Embryonic facial prominence (tissue), 1 donor: ENCODE results near the gene P3R3URF.
"Not testable (repeated sequence)": the region's sequence is repeated elsewhere in the genome, so short reads cannot be mapped to it uniquely, and the experiment has no call there.

Experiments
- DNase-seq: peaks from one replicate; pipeline ENCODE4 v3.0.0-alpha.2; 2016; ENCODE audit errors: extremely low spot score

The P3R3URF gene

GRCh38 chr1:46176211-46176865 lies at the start of gene P3R3URF:
TSS of gene P3R3URF (minus strand) at chr1:46176488. CDS start at chr1:46176471, 17 bp downstream.
- DNase-seq, result no peak

GRCh38 chr1:46224966-46225365 lies 48.7 kb upstream of the P3R3URF start:
- no peak for DNase-seq

GRCh38 chr1:46223472-46223943 lies 47.2 kb upstream of the P3R3URF start:
- peak; percentile 53 for DNase-seq

GRCh38 chr1:46223055-46223454 lies 46.8 kb upstream of the P3R3URF start:
- not testable (repeated sequence) for DNase-seq

GRCh38 chr1:46221749-46222148 lies 45.5 kb upstream of the P3R3URF start:
- DNase-seq, result no peak

GRCh38 chr1:46220808-46221207 lies 44.5 kb upstream of the P3R3URF start:
- DNase-seq, result no peak

- DNase-seq, result no peak
Observed at GRCh38 chr1:46219551-46220520, 43.5 kb upstream of the P3R3URF start.

GRCh38 chr1:46218443-46218842 lies 42.2 kb upstream of the P3R3URF start:
- DNase-seq, result peak; percentile 31

GRCh38 chr1:46215504-46215903 lies 39.2 kb upstream of the P3R3URF start:
- DNase-seq, result no peak

- DNase-seq, result no peak
Observed at GRCh38 chr1:46211051-46211450, 34.8 kb upstream of the P3R3URF start.

GRCh38 chr1:46210561-46210960 lies 34.3 kb upstream of the P3R3URF start:
- DNase-seq, result no peak

- DNase-seq, result no peak
Observed at GRCh38 chr1:46206399-46206798, 30.1 kb upstream of the P3R3URF start.

- DNase-seq, result no peak
Observed at GRCh38 chr1:46205791-46206190, 29.5 kb upstream of the P3R3URF start.

- DNase-seq, result no peak
Observed at GRCh38 chr1:46205141-46205540, 28.9 kb upstream of the P3R3URF start.

GRCh38 chr1:46204406-46204742 lies 28.1 kb upstream of the P3R3URF start:
- no peak for DNase-seq

GRCh38 chr1:46203738-46204405 lies 27.6 kb upstream of the P3R3URF start:
- no peak for DNase-seq

GRCh38 chr1:46199233-46199749 lies 23.0 kb upstream of the P3R3URF start:
- DNase-seq, result no peak

- no peak for DNase-seq
Observed at GRCh38 chr1:46197964-46198811, 21.9 kb upstream of the P3R3URF start, which contains the start of gene POMGNT1. TSS of gene POMGNT1 (minus strand) at chr1:46198434. CDS start at chr1:46197821, 613 bp downstream.

GRCh38 chr1:46197560-46197963 lies 21.3 kb upstream of the P3R3URF start:
- no peak for DNase-seq

- no peak for DNase-seq
Observed at GRCh38 chr1:46196609-46197008, 20.3 kb upstream of the P3R3URF start.

GRCh38 chr1:46194641-46195193 lies 18.4 kb upstream of the P3R3URF start:
- DNase-seq, result no peak
